ENCODE results near the gene USP35. TPM values are rescaled to one million over a fixed set of nuclear protein-coding genes. Genes with fewer than 3 reads are reported as not detected.

The USP35 gene
- total RNA-seq, 1 donor from 2014 or later, result 33.2 TPM

GRCh38 chr11:78262238-78262637 is 73.5 kb downstream of the USP35 start:
- no peak for DNase-seq (ENCODE audit: low spot score)

- DNase-seq (ENCODE audit: low spot score), result no peak
Observed at GRCh38 chr11:78262691-78263090, 74.0 kb downstream of the USP35 start.

Other genes with a start within 250 kb of the USP35 start
- 46.9 TPM for gene INTS4, start 194.3 kb upstream of the USP35 start, total RNA-seq (ENCODE audit: insufficient read depth, low replicate concordance)
- gene KCTD14, start 165.6 kb upstream of the USP35 start, total RNA-seq (ENCODE audit: insufficient read depth, low replicate concordance), result 0.48 TPM
- 3.1 TPM for gene THRSP, start 125.1 kb upstream of the USP35 start, total RNA-seq (ENCODE audit: insufficient read depth, low replicate concordance)
- 57.5 TPM for gene NDUFC2, start 109.1 kb upstream of the USP35 start, total RNA-seq (ENCODE audit: insufficient read depth, low replicate concordance)
- 32.3 TPM for gene ALG8, start 49.3 kb upstream of the USP35 start, total RNA-seq (ENCODE audit: insufficient read depth, low replicate concordance)
- 5.8 TPM for gene KCTD21, start 293 bp upstream of the USP35 start, total RNA-seq (ENCODE audit: insufficient read depth, low replicate concordance)
- 27.0 TPM for gene GAB2, start 228.9 kb downstream of the USP35 start, total RNA-seq (ENCODE audit: insufficient read depth, low replicate concordance)